Keratinocyte (primary cell): ENCODE results near the gene ALG14. TPM values are rescaled to one million over a fixed set of nuclear protein-coding genes. Genes with fewer than 3 reads are reported as not detected.

Experiments
- DNase-seq: peaks from one replicate; pipeline ENCODE4 v3.0.0-alpha.2; 2011; ENCODE audit warnings: low read depth, missing footprints, low spot score
- FAIRE-seq: peaks from 2 replicates; lab custom pipeline; 2011; peaks lifted over from hg19 to GRCh38; lab: Jason Lieb, UNC
- H2AFZ ChIP-seq: 2 replicates; pipeline ENCODE4 v1.6.0; 2012; ENCODE audit warnings: low read length, control low read depth, inconsistent platforms; ENCODE audit not compliant: control insufficient read depth
- H3K27ac ChIP-seq: 2 replicates; pipeline ENCODE4 v1.5.1; 2011; ENCODE audit warnings: low read length; ENCODE audit not compliant: control insufficient read depth, insufficient read depth
- H3K27me3 ChIP-seq: 3 replicates; pipeline ENCODE4 v1.6.0; 2011; ENCODE audit warnings: low read length; ENCODE audit not compliant: control insufficient read depth, insufficient read depth; ENCODE audit errors: extremely low read depth
- H3K36me3 ChIP-seq, 2 experiments: 2 replicates in 1 of 2; 3 replicates in 1 of 2; pipeline ENCODE4 v1.5.1; 2011; ENCODE audit warnings: low read length in 2 of 2, mild to moderate bottlenecking in 1 of 2; ENCODE audit not compliant: control insufficient read depth in 2 of 2, insufficient read depth in 2 of 2; ENCODE audit errors: extremely low read depth in 1 of 2
- H3K4me1 ChIP-seq: 3 replicates; pipeline ENCODE4 v1.5.1; 2011; ENCODE audit warnings: low read length; ENCODE audit not compliant: control insufficient read depth, insufficient read depth; ENCODE audit errors: extremely low read depth
- H3K4me2 ChIP-seq: 3 replicates; pipeline ENCODE4 v1.6.0; 2011; ENCODE audit warnings: low read depth, low read length; ENCODE audit not compliant: control insufficient read depth, insufficient read depth; ENCODE audit errors: extremely low read depth
- H3K4me3 ChIP-seq, 3 experiments: fragments of 200-600 bp in 1 of 3; sonication (generic) in 1 of 3; 2 replicates in 2 of 3; 3 replicates in 1 of 3; pipeline ENCODE4 v1.5.1; 2011 to 2016; ENCODE audit warnings: low read length in 3 of 3, mild to moderate bottlenecking in 3 of 3, control low read depth in 2 of 3, inconsistent platforms in 1 of 3, low read depth in 1 of 3, mixed read lengths in 1 of 3, mixed run types in 1 of 3, moderate library complexity in 1 of 3; ENCODE audit not compliant: control insufficient read depth in 2 of 3, insufficient read depth in 2 of 3; ENCODE audit errors: extremely low read depth in 1 of 3
- H3K79me2 ChIP-seq: 2 replicates; pipeline ENCODE4 v1.6.0; 2012; ENCODE audit warnings: low read length; ENCODE audit not compliant: control insufficient read depth, insufficient read depth
- H3K9ac ChIP-seq: 3 replicates; pipeline ENCODE4 v1.6.0; 2011; ENCODE audit warnings: low read length; ENCODE audit not compliant: control insufficient read depth, insufficient read depth; ENCODE audit errors: extremely low read depth
- H3K9me1 ChIP-seq: 3 replicates; pipeline ENCODE4 v1.6.0; 2011; ENCODE audit warnings: low read length; ENCODE audit not compliant: control insufficient read depth, insufficient read depth; ENCODE audit errors: extremely low read depth
- H3K9me3 ChIP-seq: 2 replicates; pipeline ENCODE4 v1.5.1; 2012; ENCODE audit warnings: low read depth, low read length; ENCODE audit not compliant: control insufficient read depth
- H4K20me1 ChIP-seq: 3 replicates; pipeline ENCODE4 v1.6.0; 2011; ENCODE audit warnings: low read length; ENCODE audit not compliant: control insufficient read depth, insufficient read depth; ENCODE audit errors: extremely low read depth
- CTCF ChIP-seq, 3 experiments: IDR thresholded peaks in 1 of 3; conservative IDR thresholded peaks in 1 of 3; optimal IDR thresholded peaks in 1 of 3; 2 replicates in 2 of 3; 3 replicates in 1 of 3; pipeline versions ENCODE3 to v1.5.1; 2011; ENCODE audit warnings: low read length in 3 of 3, mild to moderate bottlenecking in 3 of 3, moderate library complexity in 2 of 3, control low read depth in 1 of 3, inconsistent platforms in 1 of 3; ENCODE audit not compliant: insufficient read depth in 2 of 3; ENCODE audit errors: extremely low read depth in 1 of 3
- EZH2 ChIP-seq: IDR thresholded peaks from one replicate; pipeline ENCODE4 v1.6.1; 2012; ENCODE audit warnings: inconsistent platforms, mild to moderate bottlenecking, low read length, moderate library complexity
- dilution Hi-C: fragments of 300-500 bp; cut with MboI; formaldehyde crosslinking; loops from one replicate; pipeline ENCODE4 v1.7.0; 2020; ENCODE audit warnings: low sequenced_read_pairs; ENCODE audit not compliant: extremely low pct_ligation_motif_present
- polyA plus RNA-seq, 5 experiments: library from polyadenylated mRNA; depleted of rRNA in 3 of 5; stranded (reverse) in 3 of 5; stranded (forward) in 1 of 5; unstranded in 1 of 5; fragments of >200 nt; gene quantifications; 1 replicate in 1 of 5; 2 replicates in 3 of 5; 3 replicates in 1 of 5; pipeline versions ENCODE4 v1.2.1 to v1.2.3, GENCODE V29; 2011 to 2012; ENCODE audit warnings: missing spikeins in 2 of 5, low read depth in 1 of 5, low replicate concordance in 1 of 5

The ALG14 gene
- polyA plus RNA-seq, 1 donor (not counting 4 experiments of a cell fraction or from before 2014, with no cell fraction given) = 4.6 TPM

- Histone ChIP-seq H3K4me1 (peaks cover 4% of the 10 kb centered on the region), H4K20me1 (no peaks in the 10 kb centered on the region), H3K79me2 (no peaks in the 10 kb centered on the region), H3K9ac (no peak overlapping the region), H2AFZ (no peak overlapping the region), H3K4me2 (no peak overlapping the region), H3K9me3 (no peaks in the 10 kb centered on the region), H3K27me3 (no peaks in the 10 kb centered on the region), H3K27ac (no peak overlapping the region), H3K4me3 (no peak overlapping the region), H3K36me3 (no peaks in the 10 kb centered on the region), H3K9me1 (no peaks in the 10 kb centered on the region)
- no peak for FAIRE-seq
- dilution Hi-C loops = no loop called here
- no peak for DNase-seq
- TF ChIP-seq EZH2 = no peak
- TF ChIP-seq CTCF (optimal IDR thresholded peaks at IDR 0.05 in 1 of 3, IDR thresholded peaks at IDR 0.05 in 1 of 3, conservative IDR thresholded peaks at IDR 0.05 in 1 of 3; ENCODE audit: extremely low read depth in 1 of 3, insufficient read depth in 2 of 3, low read length in 3 of 3) = no peak
Observed at GRCh38 chr1:94989911-94990473, 82.8 kb downstream of the ALG14 start.

- no peak overlapping the region for H3K27ac ChIP-seq
- FAIRE-seq (no peak), DNase-seq (no peak)
- no peaks in the 10 kb centered on the region for H3K27me3 ChIP-seq
- no peak overlapping the region for H2AFZ ChIP-seq
- no peak overlapping the region for H3K9ac ChIP-seq
- peaks cover 4% of the 10 kb centered on the region for H3K4me1 ChIP-seq
- H3K4me3 ChIP-seq = no peak overlapping the region
- H3K9me3 ChIP-seq = no peaks in the 10 kb centered on the region
- TF ChIP-seq CTCF (optimal IDR thresholded peaks at IDR 0.05 in 1 of 3, IDR thresholded peaks at IDR 0.05 in 1 of 3, conservative IDR thresholded peaks at IDR 0.05 in 1 of 3; ENCODE audit: extremely low read depth in 1 of 3, insufficient read depth in 2 of 3, low read length in 3 of 3) (no peak), EZH2 (no peak)
- no peaks in the 10 kb centered on the region for H4K20me1 ChIP-seq
- no peaks in the 10 kb centered on the region for H3K36me3 ChIP-seq
- H3K4me2 ChIP-seq = no peak overlapping the region
- H3K9me1 ChIP-seq = no peaks in the 10 kb centered on the region
- no peaks in the 10 kb centered on the region for H3K79me2 ChIP-seq
- dilution Hi-C loops = no loop called here
Observed at GRCh38 chr1:94989398-94989797, 83.4 kb downstream of the ALG14 start.
